NB4 (cell line): ENCODE results near the gene MORN2.

Source experiments
- CTCF ChIP-seq: IDR thresholded peaks from one replicate; pipeline ENCODE4 v1.5.1; 2012; ENCODE audit warnings: low read depth, low read length
- MAX ChIP-seq: IDR thresholded peaks from 2 replicates; pipeline ENCODE4 v1.6.1; 2011; ENCODE audit warnings: low read depth, low read length
- MYC ChIP-seq: IDR thresholded peaks from 2 replicates; pipeline ENCODE4 v1.6.1; 2011; ENCODE audit warnings: low read depth, low read length
- POLR2A ChIP-seq: IDR thresholded peaks from 2 replicates; pipeline ENCODE4 v1.6.1; 2011; ENCODE audit warnings: mild to moderate bottlenecking; ENCODE audit not compliant: insufficient read length; ENCODE audit errors: extremely low read depth

GRCh38 chr2:38830526-38831159 lies 45.1 kb upstream of the MORN2 start:
- TF ChIP-seq MAX (no peak), CTCF (no peak), POLR2A (no peak), MYC (no peak)
